GM12801 (cell line): ENCODE data around the gene DDRGK1.

Experiments used
- CTCF ChIP-seq: IDR thresholded peaks from one replicate; pipeline ENCODE4 v1.5.1; 2011; ENCODE audit warnings: control low read depth; ENCODE audit not compliant: insufficient read length; ENCODE audit errors: extremely low read depth

DDRGK1 gene

DNA sequence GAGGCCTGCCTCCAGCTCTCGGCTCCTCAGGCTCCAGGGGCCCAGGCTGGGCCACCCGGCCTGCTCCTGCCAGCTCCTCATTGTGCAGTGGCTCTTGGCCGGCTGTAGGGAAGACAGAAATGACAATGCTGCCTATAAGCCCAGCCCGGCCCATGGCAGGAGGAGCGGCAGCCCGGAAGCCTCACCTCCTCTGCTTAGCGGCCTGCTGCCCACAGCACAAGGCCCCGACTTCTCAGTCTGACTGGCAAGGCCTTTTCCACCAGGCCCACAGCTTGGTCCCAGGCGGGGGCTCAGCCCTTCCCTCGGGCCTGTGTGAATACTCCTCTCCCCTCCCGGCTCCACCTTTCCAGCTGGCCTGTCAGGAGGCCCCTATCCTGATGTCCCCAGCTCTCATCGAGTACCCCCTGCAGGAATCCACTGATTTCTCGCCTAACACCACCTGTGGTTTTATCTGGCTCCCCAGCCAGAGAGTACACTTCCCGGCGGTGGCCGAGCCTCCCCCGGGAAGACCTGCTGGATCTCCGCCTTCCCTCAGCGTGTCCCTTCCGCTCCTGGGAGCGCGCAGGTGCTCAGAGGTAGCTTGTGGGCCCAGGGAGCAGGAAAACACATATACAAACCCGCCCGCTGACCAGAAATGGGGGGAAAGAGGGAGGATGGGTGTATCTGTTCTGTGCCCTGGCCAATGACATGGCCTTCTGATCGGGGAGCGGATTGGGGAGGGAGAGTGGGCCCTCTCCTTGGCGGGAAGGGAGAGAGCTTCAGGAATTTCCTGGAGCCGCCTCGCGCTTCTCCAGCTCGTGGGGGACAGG lies 963 bp downstream of the DDRGK1 start:
- TF ChIP-seq CTCF, result no peak

DNA sequence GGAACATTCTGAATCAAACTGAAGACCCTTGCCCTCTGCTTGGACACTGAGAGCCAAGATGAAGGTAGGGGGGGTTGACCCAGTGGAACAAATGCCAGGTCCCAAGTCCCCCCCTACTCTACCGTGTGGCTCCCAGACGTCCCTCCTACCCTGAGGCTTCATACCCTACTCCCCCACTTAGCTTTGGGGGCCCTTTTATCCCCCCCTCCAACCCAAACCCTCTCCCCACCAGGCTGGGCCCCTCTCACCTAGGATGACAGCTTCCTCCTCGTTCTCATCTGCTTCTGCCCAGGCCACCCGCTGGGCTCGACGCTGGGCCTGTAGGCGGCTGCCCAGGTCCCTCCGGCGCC lies 1.5 kb downstream of the DDRGK1 start:
- no peak for TF ChIP-seq CTCF

- TF ChIP-seq CTCF, result no peak
Observed at GRCh38 chr20:3199976-3200755, 4.3 kb downstream of the DDRGK1 start.

- no peak for TF ChIP-seq CTCF
Observed at GRCh38 chr20:3199206-3199605, 5.3 kb downstream of the DDRGK1 start.

DNA sequence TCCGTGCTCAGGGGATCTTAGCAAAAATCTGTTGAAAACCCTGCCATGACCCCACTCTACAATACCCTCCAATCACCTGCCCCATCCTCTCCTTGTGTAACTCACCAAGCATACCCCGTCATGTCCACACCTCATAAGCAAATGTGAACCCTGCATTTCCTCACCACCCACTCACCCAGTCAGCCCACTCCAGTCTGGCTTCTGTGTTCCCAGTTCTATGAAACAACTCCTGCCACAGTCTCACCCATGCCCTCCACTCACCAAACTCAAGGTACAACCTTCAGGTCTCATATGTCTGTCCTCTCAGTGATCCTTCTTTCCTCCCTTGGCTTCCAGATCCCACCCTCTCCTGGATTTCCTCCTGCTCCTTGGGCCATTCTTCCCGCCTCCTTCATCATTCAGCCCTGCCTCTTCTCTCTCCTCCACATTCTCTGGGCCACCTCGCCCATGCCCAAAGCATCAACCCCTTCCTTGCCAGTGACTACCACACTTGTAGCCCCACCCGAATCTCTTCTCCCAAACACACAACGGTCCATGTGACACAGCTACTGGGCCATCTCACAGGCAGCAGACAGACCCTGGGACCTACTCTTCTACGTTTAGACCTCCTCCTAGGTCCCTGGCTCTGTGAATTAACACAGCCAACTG lies 8.8 kb downstream of the DDRGK1 start:
- no peak for TF ChIP-seq CTCF

GRCh38 chr20:3194617-3195280 lies 9.7 kb downstream of the DDRGK1 start:
- no peak for TF ChIP-seq CTCF

DNA sequence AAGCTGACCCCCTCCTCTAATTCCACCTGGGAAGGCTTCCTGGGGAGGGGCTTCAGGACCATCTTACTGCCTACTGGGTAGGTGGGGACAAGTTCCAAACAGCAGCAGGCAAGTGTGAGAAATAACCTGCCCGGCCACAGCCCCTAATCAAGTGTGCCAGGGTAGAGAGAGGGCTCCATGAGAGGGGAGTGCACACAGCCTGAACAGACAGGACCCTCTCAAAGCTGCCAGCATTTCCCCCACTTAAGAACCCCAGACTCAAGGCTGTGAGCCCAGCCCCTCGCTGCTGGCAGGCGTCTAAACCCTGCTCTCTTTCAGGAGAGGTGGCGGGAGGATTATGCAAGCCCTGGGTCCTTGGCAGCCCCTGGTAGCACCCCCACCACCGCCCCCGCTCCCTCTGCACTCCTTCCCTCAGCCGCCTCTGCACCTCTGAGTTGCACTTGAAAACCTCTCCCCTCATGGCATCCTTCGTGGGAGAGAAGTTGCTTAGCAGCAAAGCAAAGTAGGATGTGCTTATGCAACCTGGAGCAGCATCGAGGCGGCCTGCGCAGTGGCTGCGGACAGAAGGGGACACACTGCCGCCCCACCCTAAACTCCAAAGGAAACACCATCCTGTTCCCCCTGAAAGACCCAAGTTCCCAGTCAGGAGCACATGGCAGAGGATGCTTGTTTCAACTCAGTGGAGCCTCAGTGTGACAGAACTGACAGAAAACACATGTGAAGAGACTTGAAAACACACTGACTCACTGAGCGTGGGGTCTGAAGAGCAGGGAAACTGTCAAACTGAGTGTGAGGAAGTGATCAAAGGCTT lies 10.5 kb downstream of the DDRGK1 start:
- no peak for TF ChIP-seq CTCF
